GM12864 (cell line): ENCODE results near the gene TM7SF2.

Experiments used
- DNase-seq: peaks from one replicate; pipeline ENCODE4 v3.0.0-alpha.2; 2011; ENCODE audit warnings: low read depth
- H3K4me3 ChIP-seq: 2 replicates; pipeline ENCODE4 v1.5.1; 2011; ENCODE audit warnings: mild to moderate bottlenecking, low read depth, low read length, control low read depth
- TF ChIP-seq, protein P1 (sequence below): IDR thresholded peaks from 2 replicates; pipeline ENCODE4 v1.5.1; 2011; ENCODE audit warnings: low read depth, mild to moderate bottlenecking, moderate library complexity, low read length, control low read depth, inconsistent platforms; ENCODE audit errors: missing control alignments

TM7SF2 gene

GRCh38 chr11:65069217-65069616 is 42.5 kb upstream of the TM7SF2 start:
- DNase-seq = no peak
- no peak overlapping the region for H3K4me3 ChIP-seq
- TF ChIP-seq, protein P1, sequence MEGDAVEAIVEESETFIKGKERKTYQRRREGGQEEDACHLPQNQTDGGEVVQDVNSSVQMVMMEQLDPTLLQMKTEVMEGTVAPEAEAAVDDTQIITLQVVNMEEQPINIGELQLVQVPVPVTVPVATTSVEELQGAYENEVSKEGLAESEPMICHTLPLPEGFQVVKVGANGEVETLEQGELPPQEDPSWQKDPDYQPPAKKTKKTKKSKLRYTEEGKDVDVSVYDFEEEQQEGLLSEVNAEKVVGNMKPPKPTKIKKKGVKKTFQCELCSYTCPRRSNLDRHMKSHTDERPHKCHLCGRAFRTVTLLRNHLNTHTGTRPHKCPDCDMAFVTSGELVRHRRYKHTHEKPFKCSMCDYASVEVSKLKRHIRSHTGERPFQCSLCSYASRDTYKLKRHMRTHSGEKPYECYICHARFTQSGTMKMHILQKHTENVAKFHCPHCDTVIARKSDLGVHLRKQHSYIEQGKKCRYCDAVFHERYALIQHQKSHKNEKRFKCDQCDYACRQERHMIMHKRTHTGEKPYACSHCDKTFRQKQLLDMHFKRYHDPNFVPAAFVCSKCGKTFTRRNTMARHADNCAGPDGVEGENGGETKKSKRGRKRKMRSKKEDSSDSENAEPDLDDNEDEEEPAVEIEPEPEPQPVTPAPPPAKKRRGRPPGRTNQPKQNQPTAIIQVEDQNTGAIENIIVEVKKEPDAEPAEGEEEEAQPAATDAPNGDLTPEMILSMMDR = no peak

GRCh38 chr11:65071907-65072630 is 39.6 kb upstream of the TM7SF2 start:
- H3K4me3 ChIP-seq = no peak overlapping the region
- no peak for DNase-seq
- TF ChIP-seq, protein P1 = no peak

- no peak overlapping the region for H3K4me3 ChIP-seq
- no peak for DNase-seq
- TF ChIP-seq, protein P1 = no peak
These were observed 39.1 kb upstream of the TM7SF2 start for GRCh38 chr11:65072631-65072966.

- TF ChIP-seq, protein P1 = no peak
- H3K4me3 ChIP-seq = no peak overlapping the region
- no peak for DNase-seq
These were observed 34.2 kb upstream of the TM7SF2 start for GRCh38 chr11:65077451-65077850.

- no peak overlapping the region for H3K4me3 ChIP-seq
- no peak for DNase-seq
These were observed 33.5 kb upstream of the TM7SF2 start for GRCh38 chr11:65078151-65078550.

GRCh38 chr11:65078786-65079342 is 32.8 kb upstream of the TM7SF2 start:
- no peak for DNase-seq
- H3K4me3 ChIP-seq = no peak overlapping the region

More at GRCh38 chr11:65078151-65078550, 33.5 kb upstream of the TM7SF2 start:
- TF ChIP-seq, protein P1 = peak; percentile 85

More at GRCh38 chr11:65078786-65079342, 32.8 kb upstream of the TM7SF2 start:
- TF ChIP-seq, protein P1 = no peak
